ENCODE results near the gene MLANA.

MLANA gene

GRCh38 chr9:5953743-5954707 lies 63.3 kb downstream of the MLANA start:
- intact Hi-C loops (cut with DNase I): no loop called here
- DNase-seq: no peak

GRCh38 chr9:5957166-5957565 lies 66.5 kb downstream of the MLANA start:
- intact Hi-C loops (cut with DNase I): no loop called here
- DNase-seq: no peak

- intact Hi-C loops (cut with DNase I): no loop called here
- no peak for DNase-seq
Measured at GRCh38 chr9:5958273-5958672, 67.6 kb downstream of the MLANA start.
